WTC11 (cell line): ENCODE measurements around the gene CAMSAP3. TPM values are rescaled to one million over a fixed set of nuclear protein-coding genes. Genes with fewer than 3 reads are reported as not detected.

Source experiments
- ATAC-seq: fragments of 200-7000 bp; cut with Tn5 transposase; 2 replicates; pipeline ENCODE4 v1.10.0; 2021; ENCODE audit warnings: mild to moderate bottlenecking, moderate library complexity
- CTCF ChIA-PET: fragments of 300-600 bp; sonication (Branson Sonifier 250); formaldehyde crosslinking; loops from one replicate; lab custom pipeline; 2021; ENCODE audit warnings: antibody characterized with exemption; lab: Charles Lee
- POLR2A ChIA-PET: fragments of 350-600 bp; sonication (Branson Sonifier 250); formaldehyde crosslinking; loops from one replicate; lab custom pipeline; 2021; ENCODE audit warnings: antibody characterized with exemption; lab: Charles Lee
- DNase-seq: peaks from one replicate; pipeline ENCODE4 v3.0.0; 2021; ENCODE audit warnings: low spot score
- H3K27ac Mint-ChIP-seq: 2 replicates; pipeline ENCODE4 v1.8.0; 2021; ENCODE audit warnings: mixed read lengths
- H3K27me3 Mint-ChIP-seq: 2 replicates; pipeline ENCODE4 v1.8.0; 2021; ENCODE audit warnings: low read depth, mild to moderate bottlenecking, moderate library complexity, mixed read lengths
- H3K36me3 Mint-ChIP-seq: 2 replicates; pipeline ENCODE4 v1.8.0; 2021; ENCODE audit warnings: mixed read lengths
- H3K4me1 Mint-ChIP-seq: 2 replicates; pipeline ENCODE4 v1.8.0; 2022; ENCODE audit warnings: mixed read lengths
- H3K4me3 Mint-ChIP-seq: 2 replicates; pipeline ENCODE4 v1.8.0; 2021; ENCODE audit warnings: mild to moderate bottlenecking, moderate library complexity, mixed read lengths
- H3K9me3 Mint-ChIP-seq: 2 replicates; pipeline ENCODE4 v1.8.0; 2021; ENCODE audit warnings: mixed read lengths
- ATF3 ChIP-seq: sonication (generic); formaldehyde crosslinking; conservative IDR thresholded peaks from 2 replicates; pipeline ENCODE4 v1.8.1; 2022; ENCODE audit warnings: mild to moderate bottlenecking, missing genetic modification reagents
- CDX4 ChIP-seq: fragments of 250-450 bp; sonication (Bioruptor Pico); IDR thresholded peaks from 2 replicates; pipeline ENCODE4 v1.9.0; 2021; ENCODE audit warnings: moderate library complexity, mild to moderate bottlenecking, inconsistent platforms, borderline replicate concordance
- CREM ChIP-seq: sonication (generic); formaldehyde crosslinking; IDR thresholded peaks from 2 replicates; pipeline ENCODE4 v1.8.1; 2022; ENCODE audit warnings: mild to moderate bottlenecking, missing genetic modification reagents, moderate library complexity
- E2F1 ChIP-seq: sonication (generic); formaldehyde crosslinking; IDR thresholded peaks from 2 replicates; pipeline ENCODE4 v1.8.0; 2022; ENCODE audit warnings: mild to moderate bottlenecking, missing genetic modification reagents
- E2F4 ChIP-seq: sonication (generic); formaldehyde crosslinking; IDR thresholded peaks from 2 replicates; pipeline ENCODE4 v1.8.1; 2022; ENCODE audit warnings: low read depth, mild to moderate bottlenecking, moderate library complexity, missing genetic modification reagents, borderline replicate concordance
- ELF4 ChIP-seq: sonication (generic); formaldehyde crosslinking; IDR thresholded peaks from 2 replicates; pipeline ENCODE4 v1.8.1; 2022; ENCODE audit warnings: low read depth, mild to moderate bottlenecking, moderate library complexity, missing genetic modification reagents
- ERG ChIP-seq: fragments of 250-450 bp; sonication (Bioruptor Pico); IDR thresholded peaks from 2 replicates; pipeline ENCODE4 v1.8.0; 2021; ENCODE audit warnings: mild to moderate bottlenecking
- MYBL2 ChIP-seq: sonication (generic); formaldehyde crosslinking; IDR thresholded peaks from 2 replicates; pipeline ENCODE4 v1.8.1; 2023; ENCODE audit warnings: mild to moderate bottlenecking, moderate library complexity, missing genetic modification reagents
- NFYB ChIP-seq: sonication (generic); formaldehyde crosslinking; conservative IDR thresholded peaks from 2 replicates; pipeline ENCODE4 v1.8.0; 2022; ENCODE audit warnings: low read depth, missing genetic modification reagents
- NR3C1 ChIP-seq: sonication (generic); formaldehyde crosslinking; conservative IDR thresholded peaks from 2 replicates; pipeline ENCODE4 v1.8.1; 2023; ENCODE audit warnings: low read depth, mild to moderate bottlenecking, missing genetic modification reagents
- PRRX2 ChIP-seq: fragments of 250-450 bp; sonication (Bioruptor Pico); IDR thresholded peaks from 2 replicates; pipeline ENCODE4 v1.8.0; 2021; ENCODE audit warnings: mild to moderate bottlenecking
- RELA ChIP-seq: sonication (generic); formaldehyde crosslinking; IDR thresholded peaks from 2 replicates; pipeline ENCODE4 v1.8.1; 2022; ENCODE audit warnings: missing genetic modification reagents, mild to moderate bottlenecking, borderline replicate concordance
- STAT6 ChIP-seq: sonication (generic); formaldehyde crosslinking; conservative IDR thresholded peaks from 2 replicates; pipeline ENCODE4 v1.8.1; 2023; ENCODE audit warnings: mild to moderate bottlenecking, low read depth, missing genetic modification reagents, moderate library complexity
- TP53 ChIP-seq: sonication (generic); formaldehyde crosslinking; IDR thresholded peaks from 2 replicates; pipeline ENCODE4 v1.8.1; 2023; ENCODE audit warnings: mild to moderate bottlenecking, missing genetic modification reagents
- USF1 ChIP-seq: sonication (generic); formaldehyde crosslinking; IDR thresholded peaks from 2 replicates; pipeline ENCODE4 v1.8.0; 2022; ENCODE audit warnings: mild to moderate bottlenecking, missing genetic modification reagents
- ZMAT4 ChIP-seq: fragments of 250-450 bp; sonication (Bioruptor Pico); IDR thresholded peaks from 2 replicates; pipeline ENCODE4 v1.9.0; 2021; ENCODE audit warnings: mild to moderate bottlenecking
- ZNF219 ChIP-seq: sonication (generic); formaldehyde crosslinking; IDR thresholded peaks from 2 replicates; pipeline ENCODE4 v1.8.0; 2023; ENCODE audit warnings: missing genetic modification reagents, mild to moderate bottlenecking, borderline replicate concordance
- ZNF317 ChIP-seq: sonication (generic); formaldehyde crosslinking; IDR thresholded peaks from 2 replicates; pipeline ENCODE4 v1.8.1; 2023; ENCODE audit warnings: low read depth, mild to moderate bottlenecking, moderate library complexity, missing genetic modification reagents, borderline replicate concordance
- ZNF416 ChIP-seq: fragments of 250-450 bp; sonication (Bioruptor Pico); IDR thresholded peaks from 2 replicates; pipeline ENCODE4 v1.9.0; 2021; ENCODE audit warnings: mild to moderate bottlenecking, inconsistent platforms
- ZNF532 ChIP-seq: fragments of 250-450 bp; sonication (Bioruptor Pico); IDR thresholded peaks from 2 replicates; pipeline ENCODE4 v1.9.0; 2021; ENCODE audit warnings: mild to moderate bottlenecking, borderline replicate concordance
- total RNA-seq: library from RNA; stranded (reverse); gene quantifications from 3 replicates; pipeline ENCODE4 v1.2.3, GENCODE V29; 2021

The CAMSAP3 gene
- total RNA-seq, 1 experiment from 2014 or later, result 27.8 TPM

GRCh38 chr19:7627166-7627565, 31.5 kb downstream of the CAMSAP3 start:
- ChIA-PET CTCF (interaction anchor here (0.8 kb wide), 1 partner anchor 59 kb away, joined by 6 read pairs; no protein-coding TSS in a partner anchor), POLR2A (no interaction called here)
- H3K4me1 Mint-ChIP-seq, result peaks cover 24% of the 10 kb centered on the region
- ATAC-seq (no peak), DNase-seq (no peak)
- no peak overlapping the region for H3K27ac Mint-ChIP-seq
- no peaks in the 10 kb centered on the region for H3K9me3 Mint-ChIP-seq
- H3K4me3 Mint-ChIP-seq, result no peak overlapping the region
- no peaks in the 10 kb centered on the region for H3K27me3 Mint-ChIP-seq
- TF ChIP-seq TP53 (CRISPR knock-in tag), result no peak
- no peak for TF ChIP-seq CDX4 (CRISPR knock-in tag)
- no peak for TF ChIP-seq ZNF219 (CRISPR knock-in tag)
- no peak for TF ChIP-seq ELF4 (CRISPR knock-in tag)
- no peak for TF ChIP-seq NFYB (CRISPR knock-in tag)
- H3K36me3 Mint-ChIP-seq, result peaks cover 19% of the 10 kb centered on the region

- Mint-ChIP-seq H3K36me3 (peaks cover 12% of the 10 kb centered on the region), H3K4me3 (peak overlapping the region; percentile 90), H3K27ac (peak overlapping the region; percentile 98), H3K27me3 (no peaks in the 10 kb centered on the region), H3K4me1 (peaks cover 24% of the 10 kb centered on the region), H3K9me3 (no peaks in the 10 kb centered on the region)
- CTCF ChIA-PET, result interaction anchor here (0.7 to 2.5 kb wide), 12 partner anchors 9 to 527 kb away, joined by 3 to 32 read pairs (median 4); partner anchors contain the start of gene TRAPPC5
- POLR2A ChIA-PET, result interaction anchor here (0.5 to 1.1 kb wide), 2 partner anchors 23 to 1125 kb away, joined by 3 to 8 read pairs; no protein-coding TSS in a partner anchor
- no peak for ATAC-seq
- DNase-seq, result no peak
- no peak for TF ChIP-seq RELA (CRISPR knock-in tag)
- TF ChIP-seq MYBL2, result no peak
- TF ChIP-seq USF1 (CRISPR knock-in tag), result no peak
- TF ChIP-seq NR3C1 (CRISPR knock-in tag), result no peak
- no peak for TF ChIP-seq STAT6 (CRISPR knock-in tag)
- no peak for TF ChIP-seq E2F4 (CRISPR knock-in tag)
- TF ChIP-seq PRRX2 (CRISPR knock-in tag), result no peak
- no peak for TF ChIP-seq ZNF416
- TF ChIP-seq CREM (CRISPR knock-in tag), result no peak
- TF ChIP-seq E2F1 (CRISPR knock-in tag), result no peak
- no peak for TF ChIP-seq ATF3 (CRISPR knock-in tag)
- no peak for TF ChIP-seq ZNF317 (CRISPR knock-in tag)
- TF ChIP-seq ZMAT4 (CRISPR knock-in tag), result no peak
- no peak for TF ChIP-seq ERG (CRISPR knock-in tag)
- no peak for TF ChIP-seq ZNF532 (CRISPR knock-in tag)
These were observed 33.1 kb downstream of the CAMSAP3 start for GRCh38 chr19:7628589-7629311.
